ENCODE data around the gene CBLN1.

CBLN1 gene

GRCh38 chr16:49281480-49281842 lies at the start of gene CBLN1:
Gene CBLN1 (minus strand): TSS chr16:49281838. CDS start chr16:49281465, 373 bp downstream.
- peak within 1 kb of the TSS in 1 of 2 donors; percentile 56 for H3K27ac ChIP-seq
- H3K4me3 ChIP-seq: peak within 1 kb of the TSS; percentile 68

GRCh38 chr16:49330562-49331201 lies 49.0 kb upstream of the CBLN1 start:
- Histone ChIP-seq H3K4me3 (no peak overlapping the region), H3K27ac (no peak overlapping the region)
- peak; percentile 41 for DNase-seq (ENCODE audit: low spot score)
- TF ChIP-seq CTCF (IDR thresholded peaks at IDR 0.05): no peak

More at GRCh38 chr16:49281480-49281842, at the start of gene CBLN1:
- no peak for TF ChIP-seq CTCF (IDR thresholded peaks at IDR 0.05)
- no peak for DNase-seq (ENCODE audit: low spot score)

GRCh38 chr16:49328325-49328724 lies 46.7 kb upstream of the CBLN1 start:
- TF ChIP-seq CTCF (IDR thresholded peaks at IDR 0.05): no peak
- Histone ChIP-seq H3K4me3 (no peak overlapping the region), H3K27ac (no peak overlapping the region)
- DNase-seq (ENCODE audit: low spot score): no peak

- no peak for DNase-seq (ENCODE audit: low spot score)
- H3K4me3 ChIP-seq: no peak overlapping the region
- TF ChIP-seq CTCF (IDR thresholded peaks at IDR 0.05): no peak
- no peak overlapping the region for H3K27ac ChIP-seq
Measured at GRCh38 chr16:49327466-49327865, 45.8 kb upstream of the CBLN1 start.

GRCh38 chr16:49324703-49325102 lies 43.1 kb upstream of the CBLN1 start:
- TF ChIP-seq CTCF (IDR thresholded peaks at IDR 0.05): no peak
- Histone ChIP-seq H3K4me3 (no peak overlapping the region), H3K27ac (no peak overlapping the region)
- DNase-seq (ENCODE audit: low spot score): no peak

GRCh38 chr16:49315602-49316001 lies 34.0 kb upstream of the CBLN1 start:
- TF ChIP-seq CTCF (IDR thresholded peaks at IDR 0.05): no peak
- H3K27ac ChIP-seq: no peak overlapping the region
- no peak overlapping the region for H3K4me3 ChIP-seq
- DNase-seq (ENCODE audit: low spot score): no peak

- Histone ChIP-seq H3K27ac (no peak overlapping the region), H3K4me3 (no peak overlapping the region)
- no peak for TF ChIP-seq CTCF (IDR thresholded peaks at IDR 0.05)
- DNase-seq (ENCODE audit: low spot score): no peak
Measured at GRCh38 chr16:49312389-49312985, 30.8 kb upstream of the CBLN1 start.

Data from coronary artery (tissue), 2 donors.